AG10803 (cell line): ENCODE results near the gene CFAP107.
"Not testable (repeated sequence)": the region's sequence is repeated elsewhere in the genome, so short reads cannot be mapped to it uniquely, and the experiment has no call there.

Experiments
- DNase-seq: peaks from one replicate; pipeline ENCODE4 v3.0.0; 2010; ENCODE audit warnings: low read depth
- H3K4me3 ChIP-seq: 2 replicates; pipeline ENCODE4 v1.5.1; 2011; ENCODE audit warnings: mild to moderate bottlenecking, low read length, control low read depth
- CTCF ChIP-seq: conservative IDR thresholded peaks from 2 replicates; pipeline ENCODE4 v1.5.1; 2011; ENCODE audit warnings: mild to moderate bottlenecking, low read length, control low read depth, inconsistent platforms

Gene CFAP107

DNA sequence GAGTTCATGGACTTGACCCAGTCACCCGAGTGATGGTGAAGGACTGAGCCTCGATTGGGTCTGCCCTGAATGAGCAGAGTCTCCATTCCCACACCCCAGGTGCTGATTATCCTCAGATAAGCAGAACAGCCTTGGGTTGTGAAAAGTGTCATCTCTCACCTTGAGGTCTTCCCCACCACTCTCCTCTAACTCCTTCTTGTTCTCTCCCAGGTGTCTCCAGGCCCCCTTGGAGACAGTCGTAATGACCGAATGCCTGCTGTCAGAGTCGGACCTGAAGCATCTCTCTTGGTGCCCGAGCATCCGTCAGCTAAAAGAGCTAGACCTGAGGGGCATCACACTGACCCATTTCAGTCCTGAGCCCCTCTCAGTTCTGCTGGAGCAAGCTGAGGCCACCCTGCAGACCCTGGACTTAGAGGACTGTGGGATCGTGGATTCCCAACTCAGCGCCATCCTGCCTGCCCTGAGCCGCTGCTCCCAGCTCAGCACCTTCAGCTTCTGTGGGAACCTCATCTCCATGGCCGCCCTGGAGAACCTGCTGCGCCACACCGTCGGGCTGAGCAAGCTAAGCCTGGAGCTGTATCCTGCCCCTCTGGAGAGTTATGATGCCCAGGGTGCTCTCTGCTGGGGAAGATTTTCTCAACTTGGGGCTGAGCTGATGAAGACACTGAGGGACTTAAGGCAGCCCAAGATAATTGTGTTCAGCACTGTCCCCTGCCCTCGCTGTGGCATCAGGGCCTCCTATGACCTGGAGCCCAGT lies 31.0 kb downstream of the CFAP107 start:
- TF ChIP-seq CTCF = no peak
- H3K4me3 ChIP-seq = no peak overlapping the region
- DNase-seq = no peak

- no peak for TF ChIP-seq CTCF
These were observed 32.1 kb downstream of the CFAP107 start for GRCh38 chr1:12778061-12778460.

DNA sequence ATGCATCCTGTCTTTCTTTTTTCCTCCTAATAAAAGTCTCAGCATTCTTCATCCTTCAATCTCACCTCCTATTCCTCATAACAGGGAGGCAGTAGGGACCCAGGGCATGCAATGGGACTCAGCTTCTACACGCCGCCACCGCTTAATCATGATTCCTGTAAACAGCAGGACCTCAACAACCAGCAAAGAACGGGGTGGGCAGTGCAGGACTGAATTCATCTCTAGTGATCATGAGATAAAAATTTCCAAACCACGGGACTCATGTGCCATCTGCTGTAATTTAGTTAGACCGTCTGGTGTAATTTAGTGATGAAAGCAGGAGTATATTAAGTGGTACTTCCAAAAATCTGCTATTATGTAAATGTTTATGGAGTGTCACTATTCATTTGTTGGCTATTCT lies 32.9 kb downstream of the CFAP107 start:
- DNase-seq = peak; percentile 47
- TF ChIP-seq CTCF = peak; percentile 43
- H3K4me3 ChIP-seq = no peak overlapping the region

More at GRCh38 chr1:12778061-12778460, 32.1 kb downstream of the CFAP107 start:
- no peak overlapping the region for H3K4me3 ChIP-seq
- DNase-seq = no peak

GRCh38 chr1:12781488-12781887 lies 35.5 kb downstream of the CFAP107 start:
- DNase-seq, H3K4me3 ChIP-seq: not testable (repeated sequence)
- 0 out of 2 replicates have a peak, but pooled peaks have one; percentile 22 for TF ChIP-seq CTCF

DNA sequence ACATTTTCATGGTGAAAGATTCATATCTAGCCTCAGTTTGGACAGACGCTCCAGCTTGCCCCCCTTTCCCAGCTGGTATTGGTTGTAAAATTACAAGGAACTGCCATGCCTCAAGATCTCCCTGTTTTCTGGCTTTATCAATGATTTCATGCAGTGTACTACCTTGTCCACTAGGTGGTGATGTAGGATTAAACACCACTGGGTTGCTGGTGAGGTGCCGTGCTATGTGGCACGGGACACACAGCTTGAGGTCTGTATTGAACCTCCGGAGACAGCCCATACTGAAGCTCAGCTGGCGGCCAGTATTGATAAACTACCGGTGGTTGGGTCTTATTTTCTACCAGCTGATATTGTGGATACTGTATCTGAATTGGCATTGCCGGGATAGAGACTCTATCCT lies 37.8 kb downstream of the CFAP107 start:
- peak; percentile 25 for DNase-seq
- H3K4me3 ChIP-seq = not testable (repeated sequence)
- peak; percentile 34 for TF ChIP-seq CTCF

DNA sequence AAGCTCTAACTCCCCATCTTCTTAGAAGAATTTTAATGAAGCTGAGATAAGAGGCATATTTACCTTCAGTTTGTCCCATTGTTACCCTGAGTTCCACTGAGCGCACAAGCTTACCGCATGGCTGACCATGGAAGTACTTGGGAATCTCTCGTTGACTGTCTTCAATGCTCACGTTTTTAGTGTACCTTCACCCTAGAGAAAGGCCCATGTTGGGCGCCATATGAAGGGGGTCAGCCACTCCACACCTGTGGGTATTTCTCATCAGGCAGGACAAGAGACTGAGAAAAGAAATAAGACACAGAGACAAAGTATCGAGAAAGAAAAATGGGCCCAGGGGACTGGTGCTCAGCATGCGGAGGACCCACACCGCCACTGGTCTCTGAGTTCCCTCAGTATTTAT lies 38.7 kb downstream of the CFAP107 start:
- H3K4me3 ChIP-seq, DNase-seq: not testable (repeated sequence)

DNA sequence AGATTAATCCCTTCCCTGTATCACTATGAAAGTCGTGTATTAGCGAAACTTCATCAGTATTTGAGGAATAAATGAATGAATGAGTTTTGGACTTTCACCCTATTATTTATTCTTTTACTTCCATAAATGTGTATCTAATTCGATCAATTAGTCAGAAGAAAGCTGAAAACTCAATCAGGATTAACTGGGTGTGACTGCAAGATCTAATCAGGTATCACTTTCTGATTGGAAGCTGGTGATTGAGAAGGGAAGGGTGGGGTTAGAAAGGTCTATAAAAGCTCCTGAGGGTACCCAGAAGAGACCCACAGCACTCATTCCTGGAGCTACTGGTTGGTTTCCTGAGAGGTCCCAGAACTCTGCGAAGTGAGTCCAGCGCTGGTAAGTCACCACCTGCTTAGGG lies 45.1 kb downstream of the CFAP107 start, which contains the start of gene PRAMEF1:
Gene PRAMEF1, plus strand, starts transcription at position 301 of the 400 bp plus-strand sequence. CDS start 1,831 bp downstream, outside the sequence.
- H3K4me3 ChIP-seq, DNase-seq: not testable (repeated sequence)

- no peak overlapping the region for H3K4me3 ChIP-seq
- peak; percentile 51 for DNase-seq
- no peak for TF ChIP-seq CTCF
These were observed 52.9 kb downstream of the CFAP107 start for GRCh38 chr1:12798911-12799310.
